ENCODE data around the gene GABBR1. TPM values are rescaled to one million over a fixed set of nuclear protein-coding genes. Genes with fewer than 3 reads are reported as not detected.

Gene GABBR1
- total and polyA plus RNA-seq, 2 of the 13 experiments (the other 11 are each of a cell fraction or from before 2014, with no cell fraction given): 0.07 to 0.37 TPM

DNA sequence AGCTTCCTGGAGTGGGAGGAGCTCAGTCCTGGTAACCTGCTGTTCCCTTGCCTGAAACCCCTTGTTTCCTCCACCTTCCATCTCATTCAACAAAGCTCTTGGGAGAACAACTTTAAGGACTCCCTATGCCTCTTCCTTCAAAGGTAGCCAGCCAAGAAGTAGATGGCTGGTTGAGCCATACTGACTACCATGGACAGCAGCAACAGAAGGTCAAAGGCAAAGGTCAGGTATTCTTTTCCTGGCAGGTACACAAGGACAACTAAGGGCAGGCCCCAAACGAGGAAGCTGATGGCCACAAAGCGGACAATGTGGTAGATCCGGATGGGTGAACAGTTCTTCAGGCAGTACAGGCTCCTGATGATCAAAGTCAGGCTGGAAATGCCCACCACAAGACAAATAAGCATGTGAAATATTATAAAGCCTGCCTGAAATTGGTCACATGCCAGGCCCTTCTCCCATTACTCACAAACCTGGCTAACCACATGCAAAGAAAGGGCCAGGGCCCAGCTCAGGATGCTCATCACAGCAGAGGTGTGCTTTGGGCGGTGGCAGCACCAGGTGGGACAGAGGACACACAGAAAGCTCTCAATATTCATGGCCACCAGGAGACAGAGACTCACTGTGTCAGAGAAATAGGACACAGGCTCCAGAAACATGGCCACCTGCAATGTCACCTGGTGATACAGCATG, 95.1 kb downstream of the GABBR1 start (continued):
- TF ChIP-seq, protein P1, sequence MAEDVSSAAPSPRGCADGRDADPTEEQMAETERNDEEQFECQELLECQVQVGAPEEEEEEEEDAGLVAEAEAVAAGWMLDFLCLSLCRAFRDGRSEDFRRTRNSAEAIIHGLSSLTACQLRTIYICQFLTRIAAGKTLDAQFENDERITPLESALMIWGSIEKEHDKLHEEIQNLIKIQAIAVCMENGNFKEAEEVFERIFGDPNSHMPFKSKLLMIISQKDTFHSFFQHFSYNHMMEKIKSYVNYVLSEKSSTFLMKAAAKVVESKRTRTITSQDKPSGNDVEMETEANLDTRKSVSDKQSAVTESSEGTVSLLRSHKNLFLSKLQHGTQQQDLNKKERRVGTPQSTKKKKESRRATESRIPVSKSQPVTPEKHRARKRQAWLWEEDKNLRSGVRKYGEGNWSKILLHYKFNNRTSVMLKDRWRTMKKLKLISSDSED (CRISPR knock-in tag; IDR thresholded peaks at IDR 0.05): no peak
- TF ChIP-seq CBX2 (IDR thresholded peaks at IDR 0.05; ENCODE audit: low read depth, low read length) (no peak), CBX2 (CRISPR knock-in tag; IDR thresholded peaks at IDR 0.05; ENCODE audit: low read depth) (no peak), JUND (CRISPR knock-in tag; IDR thresholded peaks at IDR 0.05) (no peak), ZNF883 (CRISPR knock-in tag; IDR thresholded peaks at IDR 0.05; ENCODE audit: not compliant biosample characterization) (no peak), MEF2D (CRISPR knock-in tag; IDR thresholded peaks at IDR 0.05) (no peak), RARA (CRISPR knock-in tag; IDR thresholded peaks at IDR 0.05) (0 out of 2 replicates have a peak, but pooled peaks have one; percentile 8), MIER2 (CRISPR knock-in tag; IDR thresholded peaks at IDR 0.05) (peak; percentile 95), ZNF430 (CRISPR knock-in tag; IDR thresholded peaks at IDR 0.05) (no peak), ATF7 (IDR thresholded peaks at IDR 0.05) (no peak), ATF7 (CRISPR knock-in tag; IDR thresholded peaks at IDR 0.05) (no peak), ZFP37 (CRISPR knock-in tag; IDR thresholded peaks at IDR 0.05; ENCODE audit: borderline replicate concordance) (no peak), MEIS2 (CRISPR knock-in tag; IDR thresholded peaks at IDR 0.05) (no peak), POLR2A (IDR thresholded peaks at IDR 0.05; ENCODE audit: insufficient read depth in 1 of 2, low read depth in 2 of 2, low read length in 2 of 2) (no peak), KDM2A (CRISPR knock-in tag; IDR thresholded peaks at IDR 0.05; ENCODE audit: borderline replicate concordance, low read depth) (no peak)
- TF ChIP-seq, protein P2, sequence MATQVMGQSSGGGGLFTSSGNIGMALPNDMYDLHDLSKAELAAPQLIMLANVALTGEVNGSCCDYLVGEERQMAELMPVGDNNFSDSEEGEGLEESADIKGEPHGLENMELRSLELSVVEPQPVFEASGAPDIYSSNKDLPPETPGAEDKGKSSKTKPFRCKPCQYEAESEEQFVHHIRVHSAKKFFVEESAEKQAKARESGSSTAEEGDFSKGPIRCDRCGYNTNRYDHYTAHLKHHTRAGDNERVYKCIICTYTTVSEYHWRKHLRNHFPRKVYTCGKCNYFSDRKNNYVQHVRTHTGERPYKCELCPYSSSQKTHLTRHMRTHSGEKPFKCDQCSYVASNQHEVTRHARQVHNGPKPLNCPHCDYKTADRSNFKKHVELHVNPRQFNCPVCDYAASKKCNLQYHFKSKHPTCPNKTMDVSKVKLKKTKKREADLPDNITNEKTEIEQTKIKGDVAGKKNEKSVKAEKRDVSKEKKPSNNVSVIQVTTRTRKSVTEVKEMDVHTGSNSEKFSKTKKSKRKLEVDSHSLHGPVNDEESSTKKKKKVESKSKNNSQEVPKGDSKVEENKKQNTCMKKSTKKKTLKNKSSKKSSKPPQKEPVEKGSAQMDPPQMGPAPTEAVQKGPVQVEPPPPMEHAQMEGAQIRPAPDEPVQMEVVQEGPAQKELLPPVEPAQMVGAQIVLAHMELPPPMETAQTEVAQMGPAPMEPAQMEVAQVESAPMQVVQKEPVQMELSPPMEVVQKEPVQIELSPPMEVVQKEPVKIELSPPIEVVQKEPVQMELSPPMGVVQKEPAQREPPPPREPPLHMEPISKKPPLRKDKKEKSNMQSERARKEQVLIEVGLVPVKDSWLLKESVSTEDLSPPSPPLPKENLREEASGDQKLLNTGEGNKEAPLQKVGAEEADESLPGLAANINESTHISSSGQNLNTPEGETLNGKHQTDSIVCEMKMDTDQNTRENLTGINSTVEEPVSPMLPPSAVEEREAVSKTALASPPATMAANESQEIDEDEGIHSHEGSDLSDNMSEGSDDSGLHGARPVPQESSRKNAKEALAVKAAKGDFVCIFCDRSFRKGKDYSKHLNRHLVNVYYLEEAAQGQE (IDR thresholded peaks at IDR 0.05; ENCODE audit: borderline replicate concordance in 1 of 2, low read depth in 1 of 2, low read length in 2 of 2): peak; percentile 63 to 93
- TF ChIP-seq, protein P3, sequence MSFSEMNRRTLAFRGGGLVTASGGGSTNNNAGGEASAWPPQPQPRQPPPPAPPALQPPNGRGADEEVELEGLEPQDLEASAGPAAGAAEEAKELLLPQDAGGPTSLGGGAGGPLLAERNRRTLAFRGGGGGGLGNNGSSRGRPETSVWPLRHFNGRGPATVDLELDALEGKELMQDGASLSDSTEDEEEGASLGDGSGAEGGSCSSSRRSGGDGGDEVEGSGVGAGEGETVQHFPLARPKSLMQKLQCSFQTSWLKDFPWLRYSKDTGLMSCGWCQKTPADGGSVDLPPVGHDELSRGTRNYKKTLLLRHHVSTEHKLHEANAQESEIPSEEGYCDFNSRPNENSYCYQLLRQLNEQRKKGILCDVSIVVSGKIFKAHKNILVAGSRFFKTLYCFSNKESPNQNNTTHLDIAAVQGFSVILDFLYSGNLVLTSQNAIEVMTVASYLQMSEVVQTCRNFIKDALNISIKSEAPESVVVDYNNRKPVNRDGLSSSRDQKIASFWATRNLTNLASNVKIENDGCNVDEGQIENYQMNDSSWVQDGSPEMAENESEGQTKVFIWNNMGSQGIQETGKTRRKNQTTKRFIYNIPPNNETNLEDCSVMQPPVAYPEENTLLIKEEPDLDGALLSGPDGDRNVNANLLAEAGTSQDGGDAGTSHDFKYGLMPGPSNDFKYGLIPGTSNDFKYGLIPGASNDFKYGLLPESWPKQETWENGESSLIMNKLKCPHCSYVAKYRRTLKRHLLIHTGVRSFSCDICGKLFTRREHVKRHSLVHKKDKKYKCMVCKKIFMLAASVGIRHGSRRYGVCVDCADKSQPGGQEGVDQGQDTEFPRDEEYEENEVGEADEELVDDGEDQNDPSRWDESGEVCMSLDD (CRISPR knock-in tag; IDR thresholded peaks at IDR 0.05; ENCODE audit: borderline replicate concordance): no peak
- TF ChIP-seq, protein P4, sequence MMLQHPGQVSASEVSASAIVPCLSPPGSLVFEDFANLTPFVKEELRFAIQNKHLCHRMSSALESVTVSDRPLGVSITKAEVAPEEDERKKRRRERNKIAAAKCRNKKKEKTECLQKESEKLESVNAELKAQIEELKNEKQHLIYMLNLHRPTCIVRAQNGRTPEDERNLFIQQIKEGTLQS (CRISPR knock-in tag; IDR thresholded peaks at IDR 0.05): no peak
- TF ChIP-seq, protein P5, sequence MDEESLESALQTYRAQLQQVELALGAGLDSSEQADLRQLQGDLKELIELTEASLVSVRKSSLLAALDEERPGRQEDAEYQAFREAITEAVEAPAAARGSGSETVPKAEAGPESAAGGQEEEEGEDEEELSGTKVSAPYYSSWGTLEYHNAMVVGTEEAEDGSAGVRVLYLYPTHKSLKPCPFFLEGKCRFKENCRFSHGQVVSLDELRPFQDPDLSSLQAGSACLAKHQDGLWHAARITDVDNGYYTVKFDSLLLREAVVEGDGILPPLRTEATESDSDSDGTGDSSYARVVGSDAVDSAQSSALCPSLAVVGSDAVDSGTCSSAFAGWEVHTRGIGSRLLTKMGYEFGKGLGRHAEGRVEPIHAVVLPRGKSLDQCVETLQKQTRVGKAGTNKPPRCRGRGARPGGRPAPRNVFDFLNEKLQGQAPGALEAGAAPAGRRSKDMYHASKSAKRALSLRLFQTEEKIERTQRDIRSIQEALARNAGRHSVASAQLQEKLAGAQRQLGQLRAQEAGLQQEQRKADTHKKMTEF (CRISPR knock-in tag; IDR thresholded peaks at IDR 0.05): no peak
